GM12891 (cell line): ENCODE data around the gene TBC1D4.

Experiments used
- PAX5 ChIP-seq: IDR thresholded peaks from 2 replicates; pipeline ENCODE4 v1.6.1; 2011; ENCODE audit warnings: low read length, moderate library complexity, mild to moderate bottlenecking; ENCODE audit not compliant: insufficient read depth, severe bottlenecking
- POLR2A ChIP-seq: IDR thresholded peaks from 2 replicates; pipeline ENCODE4 v1.6.1; 2011; ENCODE audit warnings: low read depth, low read length, control low read depth
- POLR2AphosphoS5 ChIP-seq: IDR thresholded peaks from 2 replicates; pipeline ENCODE4 v1.6.1; 2011; ENCODE audit warnings: low read depth, low read length, control low read depth
- POU2F2 ChIP-seq: IDR thresholded peaks from 2 replicates; pipeline ENCODE4 v1.6.1; 2011; ENCODE audit warnings: low read depth, mild to moderate bottlenecking, control low read depth, low read length, moderate library complexity
- SPI1 ChIP-seq: IDR thresholded peaks from 2 replicates; pipeline ENCODE4 v1.6.1; 2011; ENCODE audit warnings: low read depth, low read length, control low read depth
- TAF1 ChIP-seq: IDR thresholded peaks from 2 replicates; pipeline ENCODE4 v1.6.1; 2011; ENCODE audit warnings: low read depth, low read length, control low read depth

DNA sequence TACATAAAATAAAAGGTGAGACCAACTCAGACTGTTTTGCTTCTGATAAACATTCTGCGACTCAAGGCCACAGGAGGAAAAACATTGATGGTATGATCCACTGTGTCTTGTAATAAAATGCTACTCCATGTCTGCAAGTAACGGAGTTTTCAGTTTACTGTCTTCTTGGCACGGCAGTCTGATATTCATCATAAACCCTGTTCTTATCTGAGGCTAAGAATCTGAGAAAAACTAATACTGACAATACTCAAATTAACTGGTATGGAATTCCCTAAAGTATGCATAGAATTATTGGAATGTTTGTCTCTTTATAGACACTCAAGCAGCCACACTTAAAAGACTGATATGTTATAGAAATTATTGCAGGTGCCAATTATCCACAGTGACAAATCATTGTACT lies 125.5 kb downstream of the TBC1D4 start:
- TF ChIP-seq POLR2A: no peak
- no peak for TF ChIP-seq TAF1
- no peak for TF ChIP-seq POLR2AphosphoS5
- TF ChIP-seq PAX5: no peak
- no peak for TF ChIP-seq SPI1
- TF ChIP-seq POU2F2: no peak
